Measurements from ENCODE around the gene METTL25.

Gene METTL25

DNA sequence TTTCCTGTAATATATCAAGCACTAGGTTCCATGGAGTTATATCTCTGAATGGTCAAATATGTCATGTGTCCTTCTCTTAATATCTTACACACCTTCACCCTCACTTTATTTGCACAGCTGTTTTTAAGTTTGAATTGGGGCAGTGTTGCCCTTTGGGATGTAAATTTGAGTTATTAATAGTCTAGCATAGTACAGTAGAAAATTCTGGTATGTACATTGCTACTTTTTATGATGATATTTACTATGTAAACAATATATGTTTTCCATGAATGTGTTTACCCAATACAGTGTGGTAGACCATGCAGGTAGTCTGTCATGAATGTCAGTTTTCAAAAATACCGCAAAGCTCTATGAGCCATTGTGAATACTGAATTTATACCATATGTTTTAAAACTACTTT lies 50.5 kb downstream of the METTL25 start:
- no peak for DNase-seq

DNA sequence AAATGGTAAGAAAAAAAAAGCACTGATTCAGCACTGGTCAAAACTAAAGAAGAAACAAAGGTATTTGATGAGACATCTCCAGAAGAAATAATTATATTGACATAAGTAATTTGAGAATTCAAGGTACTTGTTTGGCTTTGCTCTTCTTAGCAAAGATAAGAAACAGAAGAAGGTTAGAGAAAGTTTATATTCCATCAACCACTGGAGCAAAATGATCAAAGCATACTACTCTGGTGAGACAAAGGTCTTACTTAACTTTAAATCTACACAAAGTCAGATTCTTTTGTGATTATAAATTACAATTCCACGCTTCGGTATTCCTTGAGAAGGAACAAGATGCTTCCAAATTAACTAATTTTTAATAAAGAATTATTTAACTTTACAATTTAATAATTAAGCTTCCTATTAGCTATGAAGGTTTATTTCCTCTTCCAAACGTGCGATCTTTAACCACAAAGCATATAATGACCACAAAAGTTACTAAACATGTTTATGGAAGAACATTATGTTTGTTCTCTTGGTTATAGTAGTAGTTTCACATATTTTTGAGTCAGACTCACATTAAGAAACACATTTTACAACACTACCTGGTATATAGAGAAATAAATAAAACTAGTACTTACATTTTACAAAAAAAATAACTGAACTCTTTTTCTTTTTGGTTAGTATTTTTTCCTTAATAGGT lies 53.4 kb downstream of the METTL25 start:
- no peak for DNase-seq

DNA sequence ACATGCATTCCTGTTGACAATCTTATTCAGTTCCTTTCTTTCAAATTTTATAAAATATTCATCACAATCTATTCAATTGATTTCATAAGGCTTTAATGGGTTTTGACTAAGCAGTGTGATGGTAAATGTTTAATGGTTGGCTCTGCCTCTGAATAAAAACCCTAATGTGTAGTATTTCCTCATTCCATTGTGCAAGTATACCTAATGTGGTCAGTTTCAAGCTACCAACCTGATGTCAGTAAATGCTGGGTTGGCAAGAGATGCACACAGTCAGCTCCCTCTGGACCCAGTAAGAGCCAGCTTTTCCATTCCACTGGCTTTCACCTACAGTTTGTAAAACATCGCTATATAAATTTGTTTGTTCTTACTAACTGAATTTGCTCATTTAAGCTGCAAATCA lies 53.9 kb downstream of the METTL25 start:
- no peak for DNase-seq

DNA sequence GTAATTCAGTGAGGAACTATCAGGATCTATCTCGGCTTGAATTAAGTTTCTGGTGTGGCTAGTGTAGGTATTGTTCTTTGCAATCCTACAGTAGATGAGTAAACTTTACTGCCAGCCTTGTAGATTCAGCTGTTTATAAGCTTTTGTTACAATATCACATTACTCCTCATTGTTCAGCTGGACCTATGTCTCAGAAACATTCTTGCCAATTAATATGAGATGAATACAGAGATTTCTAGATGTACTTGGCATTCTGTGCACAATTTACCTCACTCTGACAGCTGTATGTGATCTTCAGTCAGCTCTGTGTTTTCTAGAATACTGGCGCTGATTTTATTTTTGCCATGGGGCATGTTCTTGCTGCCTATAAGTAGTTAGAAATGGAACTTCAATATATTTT lies 55.7 kb downstream of the METTL25 start:
- DNase-seq: no peak

DNA sequence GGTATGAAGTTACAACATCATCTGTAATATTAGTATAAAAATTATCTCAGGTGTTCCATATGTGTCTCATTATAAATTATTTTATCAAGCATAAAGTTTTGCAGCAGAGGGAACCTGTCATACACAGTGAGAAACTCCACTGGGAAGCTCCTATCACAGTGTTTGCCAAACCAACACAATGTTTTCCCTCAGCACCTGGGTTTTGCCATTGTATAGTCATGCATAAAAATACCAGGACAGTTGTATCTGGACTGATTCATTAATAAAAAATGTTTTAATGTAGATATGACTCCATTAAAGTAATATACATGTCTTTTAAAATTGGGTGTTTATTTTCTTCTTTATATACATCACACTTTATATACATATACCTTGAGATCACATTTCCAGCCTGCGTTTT lies 56.6 kb downstream of the METTL25 start:
- DNase-seq: no peak

DNA sequence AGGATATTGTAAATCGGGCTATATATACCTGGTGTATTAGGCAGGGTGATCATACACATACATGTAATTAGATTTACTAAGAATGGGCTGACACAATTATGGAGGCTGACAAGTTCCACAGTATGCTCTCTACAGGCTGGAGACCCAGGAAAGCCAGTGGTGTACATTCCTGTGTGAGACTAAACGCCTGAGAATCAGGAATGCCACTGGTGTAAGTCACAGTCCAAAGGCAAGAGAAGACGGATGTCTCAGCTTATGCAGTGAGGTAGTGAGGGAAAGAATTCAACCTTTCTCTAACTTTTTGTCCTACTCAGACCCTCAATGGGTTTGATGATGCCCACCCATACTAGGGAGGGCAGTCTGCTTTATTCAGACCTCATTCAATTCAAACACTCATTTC lies 57.1 kb downstream of the METTL25 start:
- DNase-seq: no peak

DNA sequence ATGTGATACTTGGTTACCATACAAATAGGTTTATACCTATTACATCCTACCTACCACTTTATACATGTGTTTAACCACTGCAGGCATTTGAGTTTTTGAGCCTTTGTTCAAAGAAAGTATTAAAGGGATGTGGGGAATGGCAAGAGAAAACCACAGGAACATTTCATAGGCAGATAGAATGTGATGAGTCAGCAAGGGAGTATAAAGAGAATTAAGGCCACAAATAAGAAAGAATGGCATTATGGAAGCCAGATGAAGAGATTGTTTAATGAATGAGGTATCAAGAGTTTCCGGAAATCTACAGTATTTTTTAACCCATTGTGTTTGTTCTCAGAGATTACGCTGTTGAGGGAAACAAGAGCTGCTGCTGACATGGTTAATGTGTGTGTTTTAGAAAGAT lies 66.9 kb downstream of the METTL25 start:
- no peak for DNase-seq

DNA sequence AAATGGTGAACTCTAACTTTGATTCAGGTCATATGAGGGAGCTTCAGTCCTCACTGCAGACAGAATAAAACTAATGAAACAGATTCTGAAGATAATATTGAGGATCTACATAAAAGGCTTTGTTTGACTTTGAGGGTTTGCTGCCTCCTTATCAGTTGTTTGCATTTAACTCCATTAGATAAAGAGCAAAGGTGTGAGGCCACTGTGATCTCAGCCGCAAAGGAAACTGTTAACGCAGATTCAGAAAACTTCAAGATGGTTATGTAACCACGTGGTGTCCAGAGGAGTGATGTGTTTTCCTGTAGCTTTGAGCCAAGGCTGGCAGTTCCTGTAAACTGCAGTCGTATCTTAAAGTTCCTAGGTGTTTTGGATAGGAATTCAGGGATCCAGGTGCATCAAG lies 67.8 kb downstream of the METTL25 start:
- DNase-seq: no peak

DNA sequence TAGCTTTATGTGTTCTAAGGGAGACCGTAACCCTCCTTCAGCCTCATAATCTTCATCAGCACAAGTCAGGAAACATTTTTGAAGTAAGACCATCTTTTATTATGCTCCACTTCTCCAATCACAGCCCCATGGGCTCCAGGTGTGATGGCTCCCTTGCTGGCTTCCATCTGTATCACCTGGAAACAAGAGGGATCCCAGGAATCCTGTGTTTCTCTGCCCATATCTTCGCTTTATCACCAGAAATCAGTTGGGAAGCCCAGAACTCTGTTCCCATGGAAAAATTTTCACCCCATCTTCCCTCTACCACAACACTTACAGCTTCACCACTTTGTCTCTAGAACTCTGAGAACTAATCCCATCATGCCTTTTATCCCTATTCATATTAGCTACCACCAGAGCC lies 68.3 kb downstream of the METTL25 start:
- no peak for DNase-seq

DNA sequence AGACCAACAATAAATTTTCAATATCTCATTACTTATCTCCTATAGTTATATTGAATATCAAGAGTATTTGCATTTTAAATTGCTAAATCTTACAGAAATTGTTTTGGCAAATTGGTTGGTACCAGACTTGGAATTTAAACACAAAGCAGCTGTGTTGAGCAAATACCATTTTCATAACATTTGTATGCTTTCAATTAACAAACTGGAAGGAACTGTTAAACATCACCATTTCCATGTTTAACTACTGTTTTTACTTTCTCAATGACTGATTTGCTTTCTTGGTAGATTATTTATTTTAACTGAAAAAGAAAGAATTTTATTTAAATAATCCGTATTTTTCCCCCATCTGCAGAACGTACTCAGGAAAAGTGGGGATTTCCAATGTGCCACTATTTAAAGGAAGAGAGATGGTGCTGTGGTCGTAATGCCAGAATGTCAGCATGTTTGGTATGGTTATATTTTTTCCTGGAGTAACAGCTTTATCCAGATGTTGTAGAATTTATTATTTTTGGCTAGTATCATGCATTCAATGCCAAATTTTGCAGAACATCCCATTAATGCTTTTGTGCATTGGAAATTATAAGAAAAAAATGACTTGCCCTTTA lies 72.3 kb downstream of the METTL25 start:
- DNase-seq: no peak

DNA sequence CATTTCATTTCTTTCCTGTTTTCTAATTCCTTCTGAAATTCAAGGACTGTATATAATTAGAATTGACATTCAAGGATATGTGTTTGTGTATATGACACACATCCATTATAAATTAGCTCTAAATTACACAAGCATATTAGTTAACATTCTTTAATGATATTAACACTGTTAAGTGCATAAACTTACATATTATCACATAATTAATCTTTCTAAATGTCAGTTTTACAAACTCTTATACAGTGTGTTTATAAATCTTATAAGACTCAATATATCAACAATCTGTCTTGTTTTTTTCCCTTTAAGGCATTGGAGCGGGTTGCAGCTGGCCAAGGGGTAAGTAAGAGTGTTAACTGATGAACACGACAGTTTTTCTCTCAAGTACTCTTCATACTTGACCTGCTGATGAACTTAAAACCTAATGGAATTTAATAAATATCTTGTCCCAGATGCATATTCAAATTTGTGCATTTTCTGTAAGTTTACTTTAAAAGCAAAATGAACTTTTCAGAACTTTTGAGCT lies 76.1 kb downstream of the METTL25 start:
- DNase-seq: no peak

DNA sequence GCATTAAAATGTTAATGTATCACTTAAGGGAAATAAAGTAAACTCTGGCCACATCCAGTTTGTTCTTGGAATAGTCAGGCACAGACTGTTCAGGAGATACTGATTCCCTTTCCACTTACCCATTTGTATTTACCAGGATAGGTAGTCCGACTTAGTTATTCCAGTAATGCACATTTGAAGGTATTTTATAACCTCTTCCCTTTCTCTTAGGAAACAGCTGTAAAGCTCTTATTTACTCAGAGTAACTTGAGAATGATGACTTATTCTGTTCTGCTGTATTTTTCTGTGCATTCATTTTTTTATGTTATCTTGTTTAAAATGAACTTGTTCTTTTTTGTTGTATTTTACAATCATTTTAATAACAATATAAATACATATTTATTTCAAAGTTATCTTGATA lies 78.0 kb downstream of the METTL25 start:
- DNase-seq: no peak

DNA sequence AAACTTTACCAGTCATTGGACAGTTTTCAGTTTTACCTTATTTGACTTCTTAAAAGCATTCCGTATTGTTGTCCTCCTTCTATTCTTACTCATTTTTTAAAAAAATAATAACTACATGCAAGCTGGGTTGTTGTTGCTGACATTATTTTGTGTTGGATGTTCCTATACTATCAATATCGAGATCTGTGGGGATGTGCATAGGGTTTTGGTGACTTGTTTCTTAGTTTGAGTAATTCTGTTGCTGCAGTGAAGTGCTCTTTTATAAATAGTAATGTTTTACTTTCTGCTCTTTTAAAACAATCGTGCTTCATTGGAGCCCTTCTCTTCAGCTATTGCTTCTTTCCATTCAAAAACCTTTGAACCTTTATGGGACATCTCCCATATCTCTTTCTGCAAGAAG lies 79.4 kb downstream of the METTL25 start:
- DNase-seq: no peak

DNA sequence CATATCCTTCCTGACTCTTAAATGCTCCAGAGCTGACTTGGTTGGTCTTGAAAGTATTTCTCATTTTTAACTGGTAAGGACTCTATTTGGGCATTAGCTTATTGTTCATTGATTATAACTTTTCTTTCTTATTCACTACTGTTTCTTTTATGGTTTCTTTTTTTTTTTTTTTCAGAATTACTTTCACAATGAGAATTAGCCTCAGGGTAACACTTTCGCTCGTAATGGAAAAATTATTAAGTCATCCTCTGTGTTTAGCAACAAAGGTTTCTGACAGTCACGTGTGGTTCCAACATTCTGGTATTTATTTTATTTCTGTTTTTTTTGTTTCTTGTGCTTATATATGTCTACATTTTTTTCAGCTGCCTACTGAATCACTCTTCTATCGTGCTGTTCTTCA lies 80.0 kb downstream of the METTL25 start:
- no peak for DNase-seq

DNA sequence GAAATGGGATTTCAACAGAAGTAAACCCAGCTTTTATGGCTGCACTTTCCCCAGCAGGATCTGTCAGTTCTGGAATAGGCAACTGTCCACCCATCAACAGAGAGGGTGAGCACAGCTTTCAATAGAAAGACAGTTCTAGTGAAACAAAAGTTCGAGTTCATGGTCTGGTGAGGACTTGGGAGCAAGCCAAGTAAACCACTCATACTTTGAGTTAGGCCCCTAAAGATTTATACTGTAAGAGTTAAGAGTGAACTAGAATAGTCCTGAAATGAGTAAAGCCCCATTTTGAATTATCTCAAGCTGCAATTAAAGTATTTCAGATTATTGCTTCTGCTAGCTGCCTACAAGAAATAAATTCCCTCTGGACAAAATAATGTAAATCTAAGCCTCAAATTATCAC lies 82.6 kb downstream of the METTL25 start:
- DNase-seq: no peak

DNA sequence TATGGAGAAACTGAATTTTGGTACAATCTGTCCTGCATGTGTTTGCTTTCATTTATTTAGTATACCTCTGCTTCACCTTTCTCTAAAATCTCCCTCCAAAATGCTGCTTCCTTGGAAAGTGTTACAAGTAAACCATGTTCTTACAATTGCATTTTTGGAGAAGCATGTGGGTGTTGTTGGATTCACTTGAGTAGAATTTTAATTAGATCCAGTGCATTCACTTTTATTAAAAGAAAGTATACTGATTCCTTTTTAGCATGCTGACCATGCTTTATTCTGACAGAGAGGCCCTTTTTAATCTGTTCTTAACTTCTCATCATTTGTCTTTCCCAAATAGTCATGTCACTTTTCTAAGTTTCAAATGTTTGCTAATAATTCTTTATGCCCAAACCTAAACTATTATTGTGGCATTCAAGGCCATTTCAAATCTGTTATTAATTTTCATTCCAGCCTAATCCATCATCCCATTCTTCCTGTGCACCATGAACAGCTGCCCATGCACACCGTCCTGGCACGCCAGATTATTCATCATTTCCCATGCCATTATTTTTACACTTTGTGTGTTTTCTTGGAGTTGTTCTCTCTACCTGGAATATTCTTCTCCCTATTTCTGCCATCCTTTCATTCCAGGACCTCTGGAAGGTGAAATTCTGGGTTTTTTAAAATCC lies 90.7 kb downstream of the METTL25 start:
- DNase-seq: no peak

DNA sequence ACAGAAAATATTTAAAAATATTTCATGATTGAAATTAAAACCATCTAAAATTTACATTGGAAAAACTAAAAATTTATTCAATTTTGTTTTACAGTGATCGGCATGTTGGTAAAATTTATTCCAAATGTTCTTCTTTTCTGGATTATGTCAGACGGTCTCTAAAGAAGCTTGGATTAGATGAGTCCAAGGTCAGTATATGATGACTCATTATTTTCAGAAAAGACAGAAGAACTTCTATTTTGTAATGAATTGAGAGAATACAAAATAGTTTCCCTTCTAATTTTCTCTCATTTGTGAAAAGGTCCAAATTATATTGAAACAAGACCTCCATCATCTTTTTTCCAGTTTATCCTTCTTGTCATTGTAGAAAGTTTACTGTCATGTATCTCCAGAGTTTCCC lies 98.3 kb downstream of the METTL25 start:
- DNase-seq: no peak

DNA sequence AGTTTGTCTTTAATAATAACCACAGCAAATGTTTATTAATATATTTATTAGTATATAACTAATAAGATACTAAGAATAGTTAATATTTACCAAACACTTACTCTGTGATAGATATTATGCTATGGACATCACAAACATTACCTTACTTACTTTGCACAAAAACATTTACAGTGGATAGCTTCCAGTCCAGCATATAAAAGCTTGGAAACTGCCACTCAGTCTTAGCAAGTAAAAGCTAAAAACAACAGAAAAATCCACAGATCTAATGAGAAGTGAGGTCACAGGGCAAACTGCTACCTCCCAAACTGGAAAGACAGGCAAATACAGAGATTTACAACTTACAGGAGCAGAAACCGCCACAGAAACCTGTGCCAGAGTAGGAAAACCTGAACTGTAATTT lies 99.8 kb downstream of the METTL25 start:
- DNase-seq: no peak

DNA sequence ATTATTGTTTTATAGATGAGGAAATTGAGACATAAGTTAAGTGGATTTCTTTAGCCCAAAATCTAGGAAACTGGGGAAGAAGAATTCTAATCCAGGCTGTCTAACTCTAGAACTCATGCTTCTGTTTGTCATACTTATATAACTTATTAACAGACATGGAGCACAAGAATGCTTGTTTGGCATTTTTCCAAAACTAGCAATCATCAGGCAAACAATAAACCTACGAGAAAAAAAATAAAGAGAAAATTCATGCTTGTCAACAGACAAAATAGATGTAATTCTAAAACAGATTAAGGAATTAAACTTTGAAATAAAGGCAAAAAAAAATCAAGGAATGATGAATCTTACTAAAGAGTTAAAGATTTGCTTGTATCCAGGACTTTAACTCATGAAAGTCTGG lies 103.1 kb downstream of the METTL25 start:
- DNase-seq: no peak

DNA sequence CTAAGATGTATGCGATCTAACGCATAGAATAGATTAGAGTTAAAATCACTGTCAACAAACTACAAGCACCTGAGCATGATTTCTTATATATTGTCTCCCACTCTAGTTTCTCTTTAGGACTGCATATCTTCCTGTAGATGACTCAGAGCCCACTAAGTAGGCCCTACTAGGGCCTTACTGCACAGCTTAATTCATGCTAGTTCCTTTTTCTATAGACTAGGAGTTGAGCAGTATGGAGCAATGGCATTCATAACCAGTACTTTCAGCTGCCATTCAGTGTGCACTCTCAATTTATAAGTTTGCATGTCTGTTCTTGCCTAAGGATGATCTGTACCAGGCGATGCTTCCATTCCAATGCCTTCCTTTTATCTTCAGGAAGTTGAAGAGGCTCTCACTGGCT lies 103.5 kb downstream of the METTL25 start:
- no peak for DNase-seq

DNA sequence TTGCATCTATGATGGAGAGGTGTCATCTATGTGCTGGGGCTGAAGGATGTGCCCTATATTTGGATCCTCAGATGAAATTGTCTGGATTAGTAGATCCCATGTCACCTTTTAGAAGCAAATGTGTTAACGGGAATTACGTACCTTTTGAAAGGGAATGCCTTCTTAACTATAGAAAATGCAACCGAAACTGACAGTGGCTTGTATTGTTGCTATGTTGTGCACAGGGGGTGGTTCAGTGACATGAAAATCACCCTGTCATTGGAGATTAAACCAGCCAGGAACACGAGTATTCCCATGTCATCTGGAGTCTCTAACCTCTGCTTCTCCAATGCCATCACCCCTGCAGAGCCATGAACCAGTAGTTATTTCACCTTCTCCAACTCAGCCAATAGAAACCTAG lies 110.2 kb downstream of the METTL25 start:
- DNase-seq: no peak

DNA sequence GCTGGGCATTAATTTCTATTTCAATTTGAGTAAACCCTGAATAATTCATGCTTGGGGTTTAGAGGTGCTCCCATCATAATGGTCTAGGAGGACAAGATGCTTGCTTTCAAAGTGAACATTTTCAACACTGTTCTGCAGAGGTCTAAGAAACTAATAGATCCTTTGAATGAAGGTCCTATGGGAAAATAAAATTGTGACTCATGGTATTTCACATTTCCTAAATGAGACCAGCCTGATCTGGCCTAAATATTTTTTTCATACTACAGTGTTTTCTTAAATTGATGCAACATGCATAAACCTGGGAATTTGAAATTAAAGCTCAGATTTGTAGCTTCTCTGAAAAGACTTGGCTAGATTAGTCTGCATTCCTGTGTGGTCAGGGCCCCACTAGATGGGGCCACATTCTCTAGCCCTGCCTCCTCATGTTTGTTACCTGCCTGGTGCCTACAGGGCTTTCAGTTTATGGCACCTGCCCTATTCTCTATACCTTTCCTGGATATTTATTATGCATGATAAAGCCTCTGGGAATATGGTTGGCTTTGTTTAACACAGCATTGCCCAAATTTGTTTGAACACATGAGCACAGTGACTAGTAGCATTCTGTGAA lies 112.7 kb downstream of the METTL25 start:
- DNase-seq: no peak

DNA sequence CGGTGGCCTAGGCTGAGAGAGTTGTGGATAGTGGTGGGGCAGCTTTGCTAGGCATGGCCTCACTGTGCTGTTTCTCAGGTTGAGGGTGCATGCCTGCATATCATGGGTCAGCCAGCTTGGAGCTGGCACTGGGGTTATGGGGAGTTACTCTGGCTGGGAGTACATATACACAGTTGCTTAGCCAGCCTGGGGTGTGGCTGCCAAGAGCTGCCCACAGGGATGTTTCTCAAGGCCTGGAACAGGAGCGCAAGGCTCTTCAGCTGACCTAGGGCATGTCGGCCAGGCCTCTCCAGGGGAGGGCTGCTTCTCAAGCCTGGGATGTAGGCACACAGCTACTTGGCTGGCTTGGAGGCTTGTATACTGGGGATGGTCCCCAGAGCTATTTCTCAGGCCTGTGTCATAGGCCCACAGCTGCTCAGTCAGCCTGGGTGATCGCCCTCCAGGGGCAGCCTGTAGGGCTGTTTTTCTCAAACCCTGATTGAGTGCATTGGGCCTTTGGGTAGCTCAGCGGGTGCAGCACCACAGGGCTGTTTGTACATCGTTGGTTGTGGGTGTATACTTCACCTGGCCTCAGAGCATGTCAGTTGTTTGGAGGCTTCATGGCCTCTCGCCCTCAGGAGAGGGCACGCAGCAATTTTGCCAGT lies 114.9 kb downstream of the METTL25 start:
- no peak for DNase-seq

Measured in NCI-H1092 (cell line).